Stimulated activated CD8-positive, alpha-beta memory T cell treated with anti-CD3 and anti-CD28 coated beads, Interleukin-15, amount 100 ng/mL, for 4 hours (primary cell): ENCODE results near the gene CDR2.
"Not testable (repeated sequence)": the region's sequence is repeated elsewhere in the genome, so short reads cannot be mapped to it uniquely, and the experiment has no call there.

ENCODE experiments used
- DNase-seq, 2 donors: peaks; one replicate each; pipeline ENCODE4 v3.0.0-alpha.2; 2020; ENCODE audit warnings: low read depth in 2 of 2

The CDR2 gene

GRCh38 chr16:22374311-22375116 lies at the start of gene CDR2:
Gene CDR2 (minus strand): TSS chr16:22374619. CDS start chr16:22374309, 310 bp downstream.
- DNase-seq = peak; percentile 96

DNA sequence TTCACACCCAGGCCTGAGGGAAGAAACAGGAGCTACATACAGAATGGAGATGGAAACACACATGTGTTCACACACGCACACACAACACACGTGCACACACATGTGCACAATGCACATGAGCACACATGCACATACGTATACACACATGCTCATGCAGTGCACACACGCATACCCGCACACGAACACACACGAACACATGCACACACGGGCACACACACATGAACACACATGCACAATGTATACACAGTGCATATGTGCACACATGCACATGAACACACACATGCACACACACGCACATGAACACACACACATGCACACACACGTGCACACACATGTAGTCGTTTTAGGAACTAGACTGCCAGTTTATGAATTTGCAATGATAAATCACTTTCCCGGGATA lies 49.3 kb upstream of the CDR2 start:
- no peak for DNase-seq

DNA sequence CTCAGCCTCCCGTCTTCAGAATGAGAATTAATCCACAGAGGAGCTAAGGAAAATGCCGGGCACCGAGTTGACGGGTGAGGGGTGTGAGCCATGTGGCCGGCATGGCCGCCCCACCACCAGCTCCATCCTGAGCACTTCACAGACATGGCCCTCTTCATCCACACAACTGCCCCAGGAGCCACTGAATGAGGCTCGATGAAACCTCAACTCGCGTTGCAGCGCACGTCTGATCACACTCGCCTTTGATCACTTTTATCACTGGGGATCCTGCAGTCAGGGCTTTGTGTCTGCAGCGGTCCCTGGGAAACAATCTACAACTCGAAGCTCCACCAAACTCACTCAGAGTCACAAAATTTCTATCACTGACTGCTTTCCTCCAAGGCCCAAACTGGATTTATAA lies 46.7 kb upstream of the CDR2 start:
- no peak for DNase-seq

DNA sequence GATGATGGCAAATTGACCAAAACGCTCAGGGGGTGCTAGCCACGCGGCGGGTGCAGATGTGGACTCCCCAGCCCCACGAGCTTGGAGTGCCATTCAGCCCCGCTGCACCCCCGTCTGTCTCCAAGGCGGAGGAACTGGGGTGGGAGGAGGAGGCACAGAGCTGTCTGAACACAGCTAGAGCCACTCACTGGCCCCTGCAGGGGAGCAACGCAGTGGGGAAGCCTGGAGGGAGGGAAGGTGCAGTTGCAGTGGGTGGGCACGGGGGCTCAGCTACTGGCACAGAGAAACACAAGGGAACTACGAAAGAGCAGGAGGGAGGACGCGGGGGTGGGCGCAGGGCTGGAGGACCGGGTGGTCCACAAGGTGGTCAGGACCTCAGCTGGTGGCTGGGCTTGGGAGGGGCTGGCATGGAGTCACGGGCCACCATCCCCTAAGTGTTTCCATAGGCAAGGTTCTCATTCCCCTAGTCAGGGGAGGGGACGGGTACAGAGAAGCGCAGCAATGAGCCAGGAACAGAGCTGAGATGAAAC lies 46.3 kb upstream of the CDR2 start:
- DNase-seq = no peak

GRCh38 chr16:22419908-22420307 lies 45.5 kb upstream of the CDR2 start:
- DNase-seq = no peak

DNA sequence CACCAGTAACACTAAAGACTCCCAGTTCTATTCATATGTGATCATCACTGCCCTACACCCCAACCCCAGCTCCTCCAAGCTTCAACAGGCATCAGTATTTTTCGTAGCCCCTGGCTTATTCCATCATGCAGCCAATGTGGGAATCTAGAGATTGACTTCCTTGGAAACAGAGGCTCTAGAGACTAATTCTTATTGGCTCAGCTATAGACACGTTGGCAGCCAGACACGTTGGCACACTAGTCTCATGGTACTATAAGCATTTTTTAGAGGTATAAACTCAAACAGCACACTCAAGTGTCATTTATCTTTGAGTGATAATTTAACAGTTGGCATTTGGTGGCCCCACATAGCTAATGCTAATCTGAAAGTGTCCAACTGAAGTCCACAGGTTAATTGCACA lies 44.4 kb upstream of the CDR2 start:
- no peak for DNase-seq

DNA sequence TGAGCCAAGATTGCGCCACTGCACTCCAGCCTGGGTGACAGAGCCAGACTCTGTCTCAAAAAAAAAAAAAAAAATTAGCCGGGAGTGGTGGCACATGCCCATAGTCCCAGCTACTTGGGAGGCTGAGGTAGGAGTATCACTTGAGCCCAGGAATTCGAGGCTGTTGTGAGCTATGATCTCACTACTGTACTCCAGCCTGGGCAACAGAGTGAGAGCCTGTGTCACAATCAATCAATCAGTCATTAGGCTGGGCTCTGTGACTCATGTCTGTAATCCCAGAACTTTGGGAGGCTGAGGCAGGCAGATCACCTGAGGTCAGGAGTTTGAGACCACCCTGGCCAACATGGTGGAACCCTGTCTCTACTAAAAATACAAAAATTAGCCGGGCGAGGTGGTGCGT lies 43.4 kb upstream of the CDR2 start:
- not testable (repeated sequence) for DNase-seq

DNA sequence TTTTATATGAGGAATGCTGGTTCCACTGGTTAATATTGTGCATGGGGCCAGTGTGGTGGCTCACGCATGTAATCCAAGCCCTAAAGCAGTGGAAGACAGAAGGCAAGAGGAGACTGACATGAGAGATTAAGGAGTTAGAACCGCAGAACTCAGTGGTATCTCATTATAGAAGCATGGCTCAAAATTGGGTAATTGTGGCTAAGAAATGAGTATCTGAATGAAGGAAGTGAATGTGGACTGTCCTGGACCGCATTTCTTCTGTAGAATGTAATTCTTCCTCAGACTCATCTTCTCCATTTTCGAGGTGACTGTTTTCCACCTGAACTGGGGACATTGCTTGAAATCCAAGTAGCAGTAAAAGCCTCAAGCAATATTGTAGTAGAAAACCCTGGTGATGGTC lies 42.6 kb upstream of the CDR2 start:
- DNase-seq = no peak

- DNase-seq = no peak
These were observed 39.4 kb upstream of the CDR2 start for GRCh38 chr16:22413819-22414218.

DNA sequence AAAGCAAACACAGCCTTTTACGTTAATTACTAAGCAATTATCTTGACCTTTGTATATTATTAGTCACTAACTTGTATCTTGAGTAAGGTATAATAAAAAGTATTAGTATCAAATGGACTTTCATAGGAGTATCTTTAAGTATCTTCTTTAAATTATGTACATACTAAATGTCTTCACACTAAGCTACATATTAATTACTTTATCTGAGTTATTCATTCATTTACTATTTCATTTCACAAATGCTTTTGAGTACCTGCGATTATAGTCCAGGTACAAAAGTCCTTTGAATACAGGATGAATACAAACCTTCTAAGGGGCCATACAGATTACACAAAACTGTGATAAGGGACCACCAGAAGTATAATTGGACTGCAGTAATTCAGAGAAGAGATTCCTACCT lies 33.1 kb upstream of the CDR2 start:
- DNase-seq = no peak

- no peak for DNase-seq
These were observed 27.8 kb upstream of the CDR2 start for GRCh38 chr16:22402191-22402590.

GRCh38 chr16:22400900-22401299 lies 26.5 kb upstream of the CDR2 start:
- no peak for DNase-seq

- DNase-seq = no peak
These were observed 23.5 kb upstream of the CDR2 start for GRCh38 chr16:22397931-22398330.

DNA sequence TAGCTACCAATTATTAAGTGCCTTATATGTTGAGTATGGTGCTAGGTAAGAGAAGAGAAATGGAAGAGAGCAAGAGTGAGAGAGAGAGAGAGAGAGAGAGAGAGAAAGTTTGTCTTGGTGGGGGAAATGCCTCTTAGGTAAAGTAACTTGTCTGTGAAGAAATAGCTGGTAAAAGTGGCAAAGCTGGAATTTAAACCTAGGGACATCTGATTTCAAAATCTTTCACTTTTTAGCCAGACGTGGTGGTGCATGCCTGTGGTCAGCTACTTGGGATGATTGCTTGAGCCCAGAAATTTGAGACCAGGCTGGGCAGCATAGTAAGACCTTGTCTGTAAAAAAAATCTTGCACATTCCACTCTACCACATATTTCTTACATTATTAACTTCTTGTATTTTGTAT lies 23.0 kb upstream of the CDR2 start:
- no peak for DNase-seq

DNA sequence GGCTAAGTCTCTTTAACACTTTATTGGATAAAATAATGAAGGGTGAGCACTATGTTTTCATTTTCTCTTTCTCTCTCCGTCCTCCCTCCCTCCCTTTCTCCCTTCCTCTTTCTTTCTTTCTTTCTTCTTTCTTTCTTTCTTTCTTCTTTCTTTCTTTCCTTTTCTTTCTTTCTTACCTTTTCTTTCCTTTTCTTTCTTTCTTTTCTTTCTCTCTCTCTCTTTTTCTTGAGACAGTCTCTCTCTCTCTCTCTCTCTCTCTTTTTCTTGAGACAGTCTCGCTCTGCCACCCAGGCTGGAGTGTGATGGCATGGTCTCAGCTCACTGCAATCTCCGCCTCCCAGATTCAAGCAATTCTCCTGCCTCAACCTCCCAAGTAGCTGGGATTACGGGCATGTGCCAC lies 21.5 kb upstream of the CDR2 start:
- DNase-seq = no peak

DNA sequence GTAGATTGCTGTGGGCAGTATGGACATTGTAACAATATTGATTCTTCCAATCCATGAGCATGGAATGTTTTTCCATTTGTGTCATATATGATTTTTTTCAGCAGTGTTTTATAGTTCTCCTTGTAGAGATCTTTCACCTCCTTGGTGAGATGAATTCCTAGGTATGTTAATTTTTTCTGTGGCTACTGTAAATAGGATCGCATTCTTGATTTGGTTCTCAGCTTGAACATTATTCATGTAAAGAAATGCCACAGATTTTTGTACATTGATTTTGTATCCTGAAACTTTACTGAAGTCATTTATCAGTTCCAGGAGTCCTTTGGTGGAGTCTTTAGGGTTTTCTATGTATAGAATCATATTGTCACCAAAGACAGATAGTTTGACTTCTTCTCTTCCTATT lies 19.7 kb upstream of the CDR2 start:
- no peak for DNase-seq

GRCh38 chr16:22388101-22388644 lies 13.8 kb upstream of the CDR2 start:
- no peak for DNase-seq

DNA sequence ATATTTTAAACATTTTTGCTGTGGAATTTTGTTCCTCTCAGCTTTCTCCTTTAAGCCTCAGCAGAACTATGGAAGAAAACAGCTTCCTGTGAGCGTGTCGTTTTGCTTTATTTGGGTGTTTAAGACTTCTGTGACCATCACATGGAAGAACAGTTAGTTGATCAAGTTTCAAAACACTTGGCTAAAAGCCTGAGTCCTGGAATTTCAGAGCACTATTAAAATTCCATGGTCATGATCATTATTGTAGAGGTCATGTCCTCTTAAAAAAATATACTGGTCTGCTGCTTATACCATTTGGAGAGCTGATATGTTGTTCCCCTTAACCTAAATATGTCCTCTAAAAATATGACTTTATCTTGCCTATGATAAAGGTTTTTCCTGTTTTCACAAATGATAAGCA lies 12.6 kb upstream of the CDR2 start:
- DNase-seq = no peak

- DNase-seq = no peak
These were observed 10.8 kb upstream of the CDR2 start for GRCh38 chr16:22385196-22385595.

DNA sequence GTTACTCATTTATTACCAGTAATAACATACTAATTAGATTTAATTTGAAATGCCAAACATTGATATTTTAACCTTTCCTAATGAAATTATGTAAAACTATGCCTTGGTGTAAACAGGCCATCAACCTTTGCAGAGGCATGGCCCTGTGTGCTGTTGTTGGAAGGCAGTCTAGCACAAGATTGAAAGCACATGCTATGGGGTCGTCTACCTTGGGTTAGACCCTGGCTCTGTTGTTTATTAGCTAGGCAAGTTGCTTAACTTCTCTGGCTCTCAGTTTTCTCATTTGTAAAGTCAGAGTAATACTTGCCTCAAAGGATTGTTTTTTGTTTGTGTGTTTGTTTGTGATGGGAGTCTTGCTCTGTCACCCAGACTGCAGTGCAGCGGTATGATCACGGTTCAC lies 9.4 kb upstream of the CDR2 start:
- no peak for DNase-seq

- no peak for DNase-seq
These were observed 7.0 kb upstream of the CDR2 start for GRCh38 chr16:22381392-22381791.

GRCh38 chr16:22380529-22380928 lies 6.1 kb upstream of the CDR2 start:
- no peak for DNase-seq

- DNase-seq = no peak
These were observed 5.2 kb upstream of the CDR2 start for GRCh38 chr16:22379656-22380055.
